ENCODE data around the gene GRM1.

GRM1 gene

DNA sequence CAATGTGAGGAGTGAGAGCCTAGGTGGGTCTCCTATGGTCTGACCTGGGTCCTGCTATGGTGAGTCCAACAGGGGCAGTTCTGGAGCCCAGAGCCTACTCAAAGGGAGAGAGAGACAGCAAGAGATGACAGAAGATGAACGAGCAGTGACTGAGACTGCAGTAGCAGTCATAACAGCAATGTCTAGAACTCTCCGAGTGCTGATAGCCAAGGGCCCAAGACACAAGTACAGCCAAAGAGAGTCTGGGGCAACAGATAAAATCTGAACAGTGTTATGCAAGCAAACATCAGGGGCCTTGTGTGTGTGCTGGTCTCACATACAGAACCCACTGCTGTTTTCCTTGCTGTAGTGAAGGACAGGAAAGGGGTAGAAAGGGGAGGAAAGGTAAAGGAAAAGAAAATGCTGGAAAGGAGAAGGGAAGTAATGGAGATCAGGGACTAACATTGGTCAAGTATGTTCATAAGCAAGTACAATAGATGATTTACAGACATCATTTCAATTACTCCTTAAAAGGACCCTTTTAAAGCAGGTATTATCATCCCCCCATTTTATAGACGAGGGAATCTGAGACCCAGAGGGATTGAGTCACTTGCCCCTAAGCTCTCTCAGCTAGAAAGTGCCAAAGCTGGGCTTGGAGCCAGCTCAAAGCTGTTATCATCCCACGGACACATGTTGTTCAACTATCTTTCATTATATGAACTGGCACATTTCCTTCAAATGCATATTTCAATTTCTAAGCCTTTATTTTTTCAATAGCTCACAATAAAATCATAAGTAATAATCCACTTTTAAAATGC lies 332.5 kb downstream of the GRM1 start:
- DNase-seq (ENCODE audit: low read depth), result no peak
- TF ChIP-seq, protein P1, sequence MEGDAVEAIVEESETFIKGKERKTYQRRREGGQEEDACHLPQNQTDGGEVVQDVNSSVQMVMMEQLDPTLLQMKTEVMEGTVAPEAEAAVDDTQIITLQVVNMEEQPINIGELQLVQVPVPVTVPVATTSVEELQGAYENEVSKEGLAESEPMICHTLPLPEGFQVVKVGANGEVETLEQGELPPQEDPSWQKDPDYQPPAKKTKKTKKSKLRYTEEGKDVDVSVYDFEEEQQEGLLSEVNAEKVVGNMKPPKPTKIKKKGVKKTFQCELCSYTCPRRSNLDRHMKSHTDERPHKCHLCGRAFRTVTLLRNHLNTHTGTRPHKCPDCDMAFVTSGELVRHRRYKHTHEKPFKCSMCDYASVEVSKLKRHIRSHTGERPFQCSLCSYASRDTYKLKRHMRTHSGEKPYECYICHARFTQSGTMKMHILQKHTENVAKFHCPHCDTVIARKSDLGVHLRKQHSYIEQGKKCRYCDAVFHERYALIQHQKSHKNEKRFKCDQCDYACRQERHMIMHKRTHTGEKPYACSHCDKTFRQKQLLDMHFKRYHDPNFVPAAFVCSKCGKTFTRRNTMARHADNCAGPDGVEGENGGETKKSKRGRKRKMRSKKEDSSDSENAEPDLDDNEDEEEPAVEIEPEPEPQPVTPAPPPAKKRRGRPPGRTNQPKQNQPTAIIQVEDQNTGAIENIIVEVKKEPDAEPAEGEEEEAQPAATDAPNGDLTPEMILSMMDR (IDR thresholded peaks at IDR 0.05; ENCODE audit: low read depth, low read length, missing control alignments), result no peak
- no peak overlapping the region for H3K4me3 ChIP-seq (ENCODE audit: low read depth, low read length)

DNA sequence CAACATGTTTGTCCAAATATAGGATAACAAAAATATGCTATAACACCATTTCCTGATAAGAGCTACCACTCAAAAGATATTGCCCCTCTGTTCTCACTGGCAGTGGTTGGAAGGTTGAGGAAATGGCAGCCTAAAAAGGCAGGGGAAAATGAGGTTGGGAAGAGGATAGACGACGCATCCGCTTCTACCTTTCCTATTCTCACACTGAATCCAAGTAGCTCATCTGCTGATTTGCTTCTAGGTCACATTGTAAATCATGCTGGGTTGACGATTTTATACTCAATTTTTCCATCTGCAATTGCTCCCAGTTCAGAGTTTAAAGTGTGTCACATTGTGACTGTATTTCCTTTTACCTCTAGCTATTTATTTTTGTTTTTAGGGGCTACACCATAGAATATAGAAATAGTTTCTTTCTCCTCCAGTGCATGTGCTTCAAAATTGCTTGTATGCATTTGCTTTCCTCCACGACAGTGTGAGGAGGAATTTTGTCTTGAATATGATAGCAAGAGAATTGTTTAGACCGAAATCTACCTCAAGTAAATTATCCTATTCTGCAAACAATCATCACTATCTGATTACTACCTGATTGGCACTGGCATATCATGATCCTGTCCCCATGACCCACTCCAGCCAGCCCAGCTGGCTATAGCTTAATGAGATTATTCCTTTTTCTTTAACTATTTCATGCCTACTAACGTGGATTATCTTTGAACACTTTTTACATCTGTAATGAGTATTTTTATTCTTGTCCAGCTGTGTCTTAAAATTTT lies 335.2 kb downstream of the GRM1 start:
- H3K4me3 ChIP-seq (ENCODE audit: low read depth, low read length), result no peak overlapping the region
- no peak for DNase-seq (ENCODE audit: low read depth)
- TF ChIP-seq, protein P1 (IDR thresholded peaks at IDR 0.05; ENCODE audit: low read depth, low read length, missing control alignments), result no peak

DNA sequence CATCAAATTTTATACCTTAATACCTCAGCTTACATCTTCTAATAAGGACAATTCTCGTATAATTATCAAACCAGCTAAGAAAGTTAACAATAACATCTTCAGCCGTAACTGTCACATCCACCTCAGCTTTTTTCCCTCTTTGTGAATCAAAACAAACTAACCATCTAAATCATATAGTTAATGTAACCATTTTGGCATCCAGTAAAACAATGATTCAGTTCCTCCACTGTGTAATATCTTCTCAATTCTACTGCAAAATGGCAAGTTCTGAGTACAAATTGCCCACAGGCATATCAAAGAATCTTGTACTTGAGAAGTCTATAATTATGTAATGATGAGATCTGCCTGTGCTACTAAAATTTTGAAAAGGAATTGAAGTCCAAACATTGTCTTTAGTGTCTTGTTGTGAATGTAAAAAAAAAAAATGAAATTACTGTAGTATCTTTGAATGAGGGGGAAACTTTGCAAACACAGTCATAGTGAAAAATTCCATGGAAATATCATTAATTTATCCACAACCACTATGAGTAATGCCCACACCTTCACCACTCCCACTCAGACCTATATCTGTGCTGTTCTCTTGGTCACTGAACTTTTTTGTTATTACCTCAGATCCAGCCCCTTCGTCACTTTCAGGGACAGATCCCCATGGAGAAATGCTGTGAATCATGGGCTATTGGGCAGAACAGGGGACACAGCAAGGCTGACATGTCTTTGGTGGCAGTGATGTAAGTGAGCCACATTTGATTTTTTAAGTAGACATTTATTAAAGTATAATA lies 336.1 kb downstream of the GRM1 start:
- DNase-seq (ENCODE audit: low read depth), result no peak
- H3K4me3 ChIP-seq (ENCODE audit: low read depth, low read length), result no peak overlapping the region
- TF ChIP-seq, protein P1 (IDR thresholded peaks at IDR 0.05; ENCODE audit: low read depth, low read length, missing control alignments), result no peak

GRCh38 chr6:146367061-146367460 lies 338.2 kb downstream of the GRM1 start:
- H3K4me3 ChIP-seq (ENCODE audit: low read depth, low read length), result no peak overlapping the region
- TF ChIP-seq, protein P1 (IDR thresholded peaks at IDR 0.05; ENCODE audit: low read depth, low read length, missing control alignments), result no peak
- DNase-seq (ENCODE audit: low read depth), result no peak

DNA sequence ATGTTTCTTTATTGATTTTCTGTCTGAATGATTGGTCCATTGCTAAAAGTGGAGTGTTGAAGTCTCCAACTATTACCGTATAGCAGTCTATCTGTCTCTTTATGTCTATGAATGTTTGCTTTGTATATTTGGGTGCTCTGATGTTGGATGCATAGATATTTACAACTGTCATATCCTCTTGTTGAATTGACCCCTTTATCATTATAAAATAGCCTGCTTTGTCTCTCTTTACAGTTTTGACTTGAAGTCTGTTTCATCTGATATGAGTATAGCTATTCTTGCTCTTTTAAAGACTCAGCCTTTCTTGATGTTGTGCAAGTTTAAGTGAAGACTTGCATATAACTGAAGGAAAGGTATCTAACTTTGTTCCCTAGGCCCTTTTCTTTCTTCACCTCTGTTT lies 341.0 kb downstream of the GRM1 start:
- DNase-seq (ENCODE audit: low read depth), result no peak
- no peak overlapping the region for H3K4me3 ChIP-seq (ENCODE audit: low read depth, low read length)
- TF ChIP-seq, protein P1 (IDR thresholded peaks at IDR 0.05; ENCODE audit: low read depth, low read length, missing control alignments), result no peak

- DNase-seq (ENCODE audit: low read depth), result no peak
- TF ChIP-seq, protein P1 (IDR thresholded peaks at IDR 0.05; ENCODE audit: low read depth, low read length, missing control alignments), result no peak
Measured at GRCh38 chr6:146381486-146381885, 352.6 kb downstream of the GRM1 start.

More at GRCh38 chr6:146381486-146381885, 352.6 kb downstream of the GRM1 start:
- no peak overlapping the region for H3K4me3 ChIP-seq (ENCODE audit: low read depth, low read length)

All from GM12864 (cell line).